ENCODE results near the gene CRADD.

Gene CRADD

GRCh38 chr12:93784339-93785086 lies 107.3 kb downstream of the CRADD start:
- peak overlapping the region; percentile 77 for H3K27ac ChIP-seq
- DNase-seq (ENCODE audit: low spot score) = no peak
- TF ChIP-seq CTCF (conservative IDR thresholded peaks at IDR 0.05; ENCODE audit: low read depth) = no peak
- ChIA-PET CTCF (interaction anchor here (1.3 kb wide), 1 partner anchor 316 kb away, joined by 6 read pairs; no protein-coding TSS in a partner anchor), POLR2A (ENCODE audit: low non-redundant PET) (no interaction called here)

GRCh38 chr12:93785249-93786010 lies 108.3 kb downstream of the CRADD start:
- peak overlapping the region; percentile 34; the same call in 1 of the 2 replicates for H3K27ac ChIP-seq
- peak; percentile 92 for DNase-seq (ENCODE audit: low spot score)

GRCh38 chr12:93786656-93787397 lies 109.7 kb downstream of the CRADD start:
- DNase-seq (ENCODE audit: low spot score) = no peak
- ChIA-PET POLR2A (ENCODE audit: low non-redundant PET) (no interaction called here), CTCF (no interaction called here)
- H3K27ac ChIP-seq = no peak overlapping the region
- no peak for TF ChIP-seq CTCF (conservative IDR thresholded peaks at IDR 0.05; ENCODE audit: low read depth)

More at GRCh38 chr12:93785249-93786010, 108.3 kb downstream of the CRADD start:
- POLR2A ChIA-PET (ENCODE audit: low non-redundant PET) = no interaction called here
- TF ChIP-seq CTCF (conservative IDR thresholded peaks at IDR 0.05; ENCODE audit: low read depth) = no peak
- CTCF ChIA-PET = interaction anchor here (1.3 kb wide), 1 partner anchor 316 kb away, joined by 6 read pairs; no protein-coding TSS in a partner anchor

- CTCF ChIA-PET = no interaction called here
- no peak for TF ChIP-seq CTCF (conservative IDR thresholded peaks at IDR 0.05; ENCODE audit: low read depth)
- DNase-seq (ENCODE audit: low spot score) = no peak
- POLR2A ChIA-PET (ENCODE audit: low non-redundant PET) = no interaction called here
- H3K27ac ChIP-seq = no peak overlapping the region
These were observed 111.7 kb downstream of the CRADD start for GRCh38 chr12:93788853-93789252.

- no peak for TF ChIP-seq CTCF (conservative IDR thresholded peaks at IDR 0.05; ENCODE audit: low read depth)
These were observed 112.6 kb downstream of the CRADD start for GRCh38 chr12:93789767-93790166.

More at GRCh38 chr12:93789767-93790166, 112.6 kb downstream of the CRADD start:
- no peak overlapping the region for H3K27ac ChIP-seq
- POLR2A ChIA-PET (ENCODE audit: low non-redundant PET) = no interaction called here
- DNase-seq (ENCODE audit: low spot score) = no peak
- CTCF ChIA-PET = interaction anchor here (0.6 kb wide), 1 partner anchor 20 kb away, joined by 3 read pairs; no protein-coding TSS in a partner anchor
